HG03064 (cell line): ENCODE data around the gene BARHL2.

Source experiments
- ATAC-seq: cut with Tn5 transposase; IDR thresholded peaks from one replicate; pipeline ENCODE4 v1.9.1; 2021; ENCODE audit warnings: low read depth; ENCODE audit not compliant: unreplicated experiment

Gene BARHL2

GRCh38 chr1:90716552-90717355, at the start of gene BARHL2:
Gene BARHL2 (minus strand): TSS chr1:90717302. CDS start chr1:90717195, 107 bp downstream.
- no peak for ATAC-seq

DNA sequence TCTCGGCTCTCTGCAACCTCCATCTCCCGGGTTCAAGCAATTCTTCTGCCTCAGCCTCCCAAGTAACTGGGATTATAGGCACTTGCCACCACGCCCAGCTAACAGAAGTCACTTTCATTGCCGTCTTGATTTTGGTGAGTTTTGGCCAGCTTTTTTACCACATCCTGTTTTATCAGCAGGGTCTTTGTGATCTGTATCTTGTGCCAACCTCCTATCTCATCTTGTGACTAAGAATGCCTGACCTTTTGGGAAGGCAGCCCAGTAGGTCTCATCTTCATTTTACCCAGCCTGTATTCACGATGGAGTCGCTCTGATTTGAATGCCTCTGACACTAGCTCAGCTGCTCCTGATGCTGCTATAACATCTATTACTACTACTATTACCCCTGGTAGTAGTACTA, 46.8 kb upstream of the BARHL2 start:
- no peak for ATAC-seq

GRCh38 chr1:90763506-90763905, 46.4 kb upstream of the BARHL2 start:
- ATAC-seq: no peak

DNA sequence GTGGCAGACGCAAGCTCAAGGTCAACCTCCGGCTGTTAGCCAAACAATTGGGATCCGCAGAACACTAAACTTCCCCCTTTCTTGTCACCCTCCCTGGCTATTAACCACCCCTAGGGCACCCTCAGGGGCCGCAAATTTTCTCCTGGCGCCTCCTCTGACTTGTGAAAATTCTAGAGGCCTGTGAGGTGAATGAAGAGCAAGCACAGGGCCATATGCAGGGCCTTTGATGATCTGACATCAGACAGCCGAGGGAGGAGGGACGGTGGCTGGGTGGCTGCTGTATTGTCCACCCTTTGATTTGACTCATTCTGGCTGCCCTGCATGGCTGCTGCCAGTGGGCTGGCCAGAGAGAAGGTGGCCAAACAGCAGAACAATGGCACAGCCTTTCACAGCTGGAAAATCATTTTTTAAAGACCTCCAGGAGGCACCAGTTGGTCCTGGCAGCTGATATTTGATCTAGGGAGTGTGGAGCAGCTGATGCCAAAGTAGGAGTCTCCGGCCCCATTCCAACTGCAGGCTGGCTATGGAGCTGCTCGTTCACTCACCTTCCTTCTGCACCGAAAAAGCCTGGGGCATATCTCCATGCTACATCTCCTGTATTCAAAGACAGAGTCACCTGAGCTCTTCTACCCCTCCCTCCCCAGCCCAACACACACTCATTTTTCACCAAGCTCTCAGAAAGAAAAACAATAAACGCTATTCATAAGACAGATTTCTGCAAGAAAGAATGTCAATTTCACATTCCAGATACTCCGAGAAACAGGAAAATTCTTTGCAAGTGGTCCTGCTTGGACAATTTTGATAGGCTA, 44.9 kb upstream of the BARHL2 start:
- no peak for ATAC-seq

DNA sequence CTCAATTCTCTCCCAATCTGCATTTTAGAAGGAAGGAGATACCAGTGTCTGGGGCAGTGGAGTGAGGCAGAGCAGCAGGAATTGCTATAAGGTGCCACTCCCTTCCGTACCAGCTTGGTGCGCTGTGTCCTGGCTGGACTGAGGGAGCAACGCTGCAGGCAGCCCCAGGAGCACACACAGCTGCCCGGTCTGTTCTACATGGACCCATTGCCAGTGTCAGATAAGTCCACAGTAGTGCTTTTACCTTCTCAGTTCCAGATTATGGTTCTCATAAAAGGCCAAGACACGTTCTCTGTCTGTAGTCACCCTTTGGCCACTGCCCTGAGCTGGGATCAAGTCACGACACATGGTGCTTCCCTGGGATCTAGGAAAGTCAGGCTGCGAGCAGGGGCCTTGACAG, 44.1 kb upstream of the BARHL2 start:
- ATAC-seq: no peak

GRCh38 chr1:90753556-90753955, 36.5 kb upstream of the BARHL2 start:
- ATAC-seq: no peak

DNA sequence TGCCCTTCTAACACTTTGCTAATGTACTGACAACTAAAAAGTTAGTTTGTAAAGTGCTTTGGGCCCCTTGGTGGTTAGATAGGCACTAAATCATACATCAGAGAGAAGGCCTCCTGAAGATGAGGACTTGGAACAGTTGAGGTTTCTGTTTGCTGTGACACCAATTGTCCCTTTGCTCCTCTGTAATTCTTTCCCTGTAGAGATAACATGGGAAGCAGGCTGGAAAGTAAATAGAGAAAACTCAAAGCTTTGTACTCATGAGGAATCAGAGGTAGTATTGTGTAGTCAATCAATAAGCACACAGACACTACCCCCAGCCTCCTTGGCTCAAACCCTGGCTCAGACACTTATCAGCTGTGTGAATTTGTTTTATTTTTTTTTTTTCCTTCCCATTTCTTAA, 31.6 kb upstream of the BARHL2 start:
- no peak for ATAC-seq

- no peak for ATAC-seq
Measured at GRCh38 chr1:90746857-90747256, 29.8 kb upstream of the BARHL2 start.

DNA sequence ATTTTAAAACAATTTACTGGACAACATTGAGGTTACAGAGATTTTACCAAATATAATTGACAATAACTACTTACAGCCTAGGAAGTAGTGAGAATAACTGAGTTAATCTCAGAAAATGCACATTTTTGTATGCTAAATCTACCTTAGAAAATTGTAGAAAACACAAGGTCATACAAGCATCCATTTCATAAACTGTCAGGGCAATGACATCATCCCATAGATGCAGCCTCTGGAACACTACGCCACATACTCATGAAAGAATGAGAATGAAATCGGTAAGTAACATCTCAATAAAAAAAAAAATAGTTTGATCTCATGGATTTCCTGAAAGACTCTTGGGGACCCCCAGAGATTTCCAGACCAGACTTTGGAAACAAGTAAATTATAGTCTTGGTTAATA, 28.9 kb upstream of the BARHL2 start:
- ATAC-seq: no peak

- no peak for ATAC-seq
Measured at GRCh38 chr1:90732136-90732535, 15.0 kb upstream of the BARHL2 start.

GRCh38 chr1:90731382-90732050, 14.4 kb upstream of the BARHL2 start:
- ATAC-seq: no peak

DNA sequence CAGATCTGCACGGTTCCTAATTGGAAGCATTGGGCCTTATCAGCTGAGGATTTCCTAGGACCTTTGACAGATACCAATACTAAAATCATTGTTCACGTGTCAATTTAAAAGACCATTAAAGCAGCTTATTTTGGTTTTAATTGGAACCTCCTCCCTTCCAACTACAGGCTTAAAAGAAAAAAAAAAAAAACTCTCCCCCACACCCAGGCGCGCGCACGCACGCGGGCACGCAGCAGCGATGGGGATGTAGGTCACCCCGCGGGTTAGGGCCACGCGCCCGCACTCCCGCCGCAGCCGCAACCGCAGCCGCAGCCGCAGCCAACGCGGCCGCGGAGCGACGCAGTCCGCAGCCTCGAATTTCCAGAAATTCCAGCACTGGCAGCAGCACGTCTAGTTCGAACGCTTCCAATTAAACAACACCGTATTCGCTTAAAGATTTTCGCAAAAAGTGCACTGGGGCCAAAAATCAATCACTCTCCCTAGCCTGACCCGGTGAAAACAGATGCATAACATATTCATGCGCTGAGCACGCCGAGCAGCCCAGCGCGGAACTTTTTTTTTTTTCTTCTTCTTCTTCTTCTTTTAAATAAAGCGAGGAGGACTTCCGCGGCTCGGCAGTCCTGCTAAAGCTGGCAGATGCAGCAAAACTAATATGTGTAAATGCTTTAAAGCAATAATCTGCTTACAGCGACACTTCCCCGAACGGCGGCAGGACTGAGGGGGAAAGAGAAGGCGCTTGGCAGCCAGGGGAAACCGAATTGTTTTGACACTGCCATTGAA, 13.3 kb upstream of the BARHL2 start:
- ATAC-seq: no peak

DNA sequence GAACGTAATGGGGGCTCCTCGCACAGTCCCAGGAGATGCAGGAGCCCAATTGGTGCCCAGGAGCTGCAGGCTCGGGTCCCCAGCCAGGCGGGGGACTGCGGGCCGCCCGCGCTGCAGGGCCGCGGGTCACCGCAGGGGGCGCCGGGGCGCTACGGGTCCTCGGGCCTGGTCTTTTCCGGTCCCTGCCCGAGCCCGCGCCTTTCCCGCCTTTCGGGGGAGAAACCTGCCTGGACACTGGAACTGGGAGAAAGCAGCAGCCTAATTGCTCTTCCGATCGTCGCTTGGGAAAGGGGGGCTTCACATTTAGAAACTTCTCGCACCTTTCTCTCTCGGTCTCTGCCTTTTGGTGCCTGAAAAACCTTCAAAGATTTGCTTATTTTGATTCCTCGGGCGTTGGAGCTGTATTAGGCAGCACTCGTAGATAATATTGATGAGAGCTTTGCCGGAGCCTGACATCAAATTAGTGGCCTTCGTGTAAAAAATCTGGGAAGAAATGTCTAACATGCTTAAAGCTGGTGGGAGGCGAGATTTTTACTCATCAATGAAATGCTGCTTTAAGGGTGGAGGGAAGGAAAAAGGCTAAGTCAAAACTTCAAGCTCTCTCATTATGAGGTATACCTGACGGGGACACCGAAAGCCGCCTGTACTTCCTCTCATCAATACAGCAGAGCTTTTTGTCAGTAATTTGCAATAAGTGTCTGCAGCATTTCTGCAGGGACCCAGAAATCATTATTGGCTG, 12.6 kb upstream of the BARHL2 start:
- no peak for ATAC-seq

DNA sequence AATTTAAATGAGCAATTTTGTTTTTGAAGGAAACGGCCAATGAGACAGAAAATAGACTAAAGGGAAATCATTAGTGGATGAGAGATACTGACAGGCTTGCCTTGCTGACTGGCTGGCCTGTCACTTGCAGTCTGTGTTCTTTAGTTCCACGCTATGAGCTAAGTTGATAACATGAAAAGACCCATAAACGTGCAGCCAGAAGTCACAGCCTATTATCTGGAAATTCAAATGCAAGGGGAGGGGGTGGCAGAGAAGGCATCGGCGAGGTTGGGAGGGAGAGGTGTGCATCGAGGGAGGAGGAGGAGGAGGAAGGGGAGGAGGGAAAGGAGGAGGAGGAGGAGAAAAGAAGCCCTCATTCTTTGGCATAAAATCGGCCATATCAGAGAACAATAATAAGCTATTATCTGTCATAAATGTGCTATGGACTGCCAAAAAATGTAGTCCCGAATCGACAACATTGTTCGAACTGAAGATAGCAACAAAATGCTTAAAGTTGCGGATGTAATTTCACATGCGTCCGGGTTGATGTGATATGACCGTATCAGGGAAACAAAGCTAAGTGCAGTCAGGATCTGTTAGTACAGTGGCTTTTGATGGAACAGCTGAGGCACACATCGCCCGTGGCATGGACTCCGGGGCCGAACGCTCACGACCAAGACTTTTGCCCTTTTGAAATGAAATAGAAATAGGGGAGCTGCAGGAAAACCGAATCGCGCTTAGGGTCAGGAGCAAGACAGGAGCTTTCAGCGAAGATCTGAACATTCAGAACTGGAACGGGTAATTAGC, 11.6 kb upstream of the BARHL2 start:
- ATAC-seq: no peak

- ATAC-seq: no peak
Measured at GRCh38 chr1:90727917-90728501, 10.9 kb upstream of the BARHL2 start.

- no peak for ATAC-seq
Measured at GRCh38 chr1:90726986-90727480, 9.9 kb upstream of the BARHL2 start.

GRCh38 chr1:90726425-90726985, 9.4 kb upstream of the BARHL2 start:
- ATAC-seq: no peak
